ENCODE measurements around the gene VKORC1L1. TPM values are rescaled to one million over a fixed set of nuclear protein-coding genes. Genes with fewer than 3 reads are reported as not detected.

Gene VKORC1L1
- total and polyA plus RNA-seq, 9 of the 15 experiments (the other 6 are each of a cell fraction or from before 2014, with no cell fraction given) = 6.8 to 36.5 (median 19.3) TPM

- TF ChIP-seq SMARCE1 (IDR thresholded peaks at IDR 0.05) (peak; percentile 47; the same call in 1 of the 2 replicates), CBFA2T3 (IDR thresholded peaks at IDR 0.05) (peak; percentile 57), FOXJ2 (tag; IDR thresholded peaks at IDR 0.05) (no peak), ZNF3 (CRISPR knock-in tag; IDR thresholded peaks at IDR 0.05) (no peak), NFE2 (IDR thresholded peaks at IDR 0.05; ENCODE audit: low read depth) (peak; percentile 60), FOXK2 (conservative IDR thresholded peaks at IDR 0.05 in 1 of 2, IDR thresholded peaks at IDR 0.05 in 1 of 2; ENCODE audit: low read depth in 2 of 2) (peak in 1 of 2 experiments; percentile 45; a peak in 1 of 4 replicates), ZC3H4 (CRISPR knock-in tag; IDR thresholded peaks at IDR 0.05; ENCODE audit: borderline replicate concordance) (no peak), FOXA3 (CRISPR knock-in tag; conservative IDR thresholded peaks at IDR 0.05 in 1 of 2, IDR thresholded peaks at IDR 0.05 in 1 of 2) (0 out of 4 replicates have a peak, but pooled peaks of 1 of the 2 experiments have one; percentile 19), DPF2 (IDR thresholded peaks at IDR 0.05) (peak; percentile 72; the same call in 1 of the 2 replicates), TCF3 (CRISPR knock-in tag; IDR thresholded peaks at IDR 0.05) (peak; percentile 56), CBFA2T2 (conservative IDR thresholded peaks at IDR 0.05) (0 out of 2 replicates have a peak, but pooled peaks have one; percentile 14), ZNF316 (IDR thresholded peaks at IDR 0.05) (peak; percentile 84), CHD4 (IDR thresholded peaks at IDR 0.05; ENCODE audit: insufficient read depth, insufficient replicate concordance, low read depth, low read length, poor library complexity, severe bottlenecking) (no peak), TAL1 (IDR thresholded peaks at IDR 0.05) (peak; percentile 47; the same call in 1 of the 2 replicates), C11orf30 (IDR thresholded peaks at IDR 0.05; ENCODE audit: low read depth) (peak; percentile 84), HDGF (IDR thresholded peaks at IDR 0.05) (0 out of 2 replicates have a peak, but pooled peaks have one; percentile 16), MAFK (IDR thresholded peaks at IDR 0.05; ENCODE audit: low read length) (peak; percentile 17; the same call in 1 of the 2 replicates), ZNF232 (CRISPR knock-in tag; IDR thresholded peaks at IDR 0.05) (peak; percentile 72; the same call in 1 of the 2 replicates)
- TF ChIP-seq, protein P1, sequence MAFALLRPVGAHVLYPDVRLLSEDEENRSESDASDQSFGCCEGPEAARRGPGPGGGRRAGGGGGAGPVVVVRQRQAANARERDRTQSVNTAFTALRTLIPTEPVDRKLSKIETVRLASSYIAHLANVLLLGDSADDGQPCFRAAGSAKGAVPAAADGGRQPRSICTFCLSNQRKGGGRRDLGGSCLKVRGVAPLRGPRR (CRISPR knock-in tag; IDR thresholded peaks at IDR 0.05) = no peak
Measured at GRCh38 chr7:65988084-65988483, 115.2 kb downstream of the VKORC1L1 start (continued).
